SH-SY5Y (cell line): ENCODE results near the gene C21orf91.

Experiments used
- GATA2 ChIP-seq: IDR thresholded peaks from 2 replicates; pipeline ENCODE4 v1.6.1; 2011; ENCODE audit warnings: mild to moderate bottlenecking, low read depth, low read length
- GATA3 ChIP-seq: IDR thresholded peaks from 2 replicates; pipeline ENCODE4 v1.6.1; 2011; ENCODE audit warnings: low read depth, mild to moderate bottlenecking, low read length, moderate library complexity

DNA sequence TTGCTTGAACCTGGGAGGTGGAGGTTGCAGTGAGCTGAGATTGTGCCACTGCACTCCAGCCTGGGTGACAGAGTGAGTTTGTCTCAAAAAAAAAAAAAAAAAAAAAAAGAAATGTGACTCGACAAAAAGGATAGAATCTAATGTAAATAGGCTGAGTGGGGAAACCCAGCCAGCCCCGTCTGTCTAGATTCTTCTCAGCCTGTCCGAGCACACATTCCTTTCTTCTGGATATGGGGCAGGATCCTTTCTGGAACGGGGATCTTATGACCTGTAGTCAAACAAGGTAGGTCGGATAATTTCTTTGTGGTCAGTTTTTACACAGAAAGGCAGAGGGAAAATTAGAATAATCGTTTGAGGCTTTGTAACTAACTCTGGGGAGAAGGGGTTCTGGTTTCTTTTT lies 74.1 kb downstream of the C21orf91 start:
- no peak for TF ChIP-seq GATA2
- no peak for TF ChIP-seq GATA3
